HUES48 (cell line): ENCODE measurements around the gene ST6GALNAC3.

Experiments
- H3K27ac ChIP-seq: one replicate; pipeline ENCODE4 v1.7.0; 2013; ENCODE audit warnings: low read depth, low read length, inconsistent platforms
- H3K27me3 ChIP-seq: 2 replicates; pipeline ENCODE4 v1.6.1; 2013; ENCODE audit warnings: mild to moderate bottlenecking, low read length; ENCODE audit not compliant: control insufficient read depth, insufficient read depth
- H3K36me3 ChIP-seq: 2 replicates; pipeline ENCODE4 v1.6.1; 2013; ENCODE audit warnings: low read length; ENCODE audit not compliant: control insufficient read depth, insufficient read depth
- H3K4me1 ChIP-seq: 2 replicates; pipeline ENCODE4 v1.6.1; 2013; ENCODE audit warnings: mild to moderate bottlenecking, low read length; ENCODE audit not compliant: control insufficient read depth, insufficient read depth
- H3K4me3 ChIP-seq: 2 replicates; pipeline ENCODE4 v1.5.1; 2013; ENCODE audit warnings: mild to moderate bottlenecking, low read depth, low read length
- H3K9ac ChIP-seq: 2 replicates; pipeline ENCODE4 v1.6.1; 2013; ENCODE audit warnings: mild to moderate bottlenecking, low read depth, low read length, moderate library complexity
- H3K9me3 ChIP-seq: 2 replicates; pipeline ENCODE4 v1.6.1; 2013; ENCODE audit warnings: low read length; ENCODE audit not compliant: control insufficient read depth, insufficient read depth

The ST6GALNAC3 gene

DNA sequence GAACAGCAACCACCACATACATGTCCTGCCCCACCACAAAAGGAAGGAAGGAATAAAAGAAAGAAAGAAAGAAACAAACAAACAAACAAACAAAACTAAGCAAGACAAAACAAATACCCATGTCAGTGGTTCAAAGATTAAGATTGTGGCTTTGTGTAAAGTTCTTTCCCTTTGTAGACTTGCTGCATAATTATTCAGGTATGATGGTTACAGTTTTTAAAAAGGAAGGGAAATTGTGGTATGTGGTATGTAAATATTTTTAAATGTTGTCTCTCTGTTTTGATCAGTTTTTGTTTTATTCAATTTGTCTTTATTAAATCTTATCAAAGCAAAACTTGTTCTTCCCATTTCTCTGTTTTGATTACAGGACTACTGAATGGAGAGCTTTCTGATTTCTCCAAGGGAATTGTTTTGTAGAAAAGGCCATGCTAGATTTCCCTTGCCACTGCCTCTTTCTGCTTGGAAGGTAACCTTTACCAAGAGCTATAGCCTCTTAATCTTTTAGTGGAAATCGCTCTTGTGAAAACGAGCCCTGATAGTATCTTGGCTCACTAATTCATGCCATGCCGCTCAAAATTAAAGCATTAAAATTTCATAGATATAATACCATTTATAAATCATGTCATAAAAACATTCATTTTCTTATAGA, 502.5 kb downstream of the ST6GALNAC3 start:
- H3K27me3 ChIP-seq = no peaks in the 10 kb centered on the region
- no peak overlapping the region for H3K4me3 ChIP-seq
- no peaks in the 10 kb centered on the region for H3K36me3 ChIP-seq
- H3K27ac ChIP-seq = no peak overlapping the region
- H3K9ac ChIP-seq = no peak overlapping the region
- peaks cover 25% of the 10 kb centered on the region for H3K4me1 ChIP-seq
- H3K9me3 ChIP-seq = no peaks in the 10 kb centered on the region

DNA sequence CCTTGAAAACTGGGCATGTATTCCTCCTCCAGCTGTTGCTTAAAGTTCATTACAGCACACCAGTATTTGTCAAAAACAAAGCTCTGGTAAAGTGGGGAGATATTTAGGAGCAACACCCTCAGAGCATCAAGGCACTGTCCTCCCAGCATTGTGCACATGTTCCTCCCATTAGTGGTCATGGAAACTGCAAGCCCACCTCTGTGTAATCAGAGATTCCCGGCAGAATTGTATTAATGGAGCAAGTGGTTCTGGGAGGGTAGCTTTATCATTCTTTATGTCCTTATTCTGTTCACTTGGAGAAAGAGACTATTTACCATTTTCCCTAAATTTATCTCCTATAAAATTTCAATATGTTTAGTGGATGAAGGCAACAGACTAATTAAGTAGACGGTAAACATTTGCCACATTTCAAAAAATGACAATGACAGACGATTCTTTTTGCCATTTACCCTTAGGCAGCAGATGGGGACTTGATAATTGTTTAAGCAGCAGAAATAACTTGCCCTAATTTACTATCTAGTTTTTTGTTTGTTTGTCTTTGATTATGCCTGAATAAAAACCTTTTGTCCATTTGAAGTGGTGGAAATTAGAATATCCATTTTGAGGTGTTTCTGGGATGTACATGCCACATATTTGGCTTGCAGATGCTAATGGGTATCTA, 503.1 kb downstream of the ST6GALNAC3 start:
- H3K27me3 ChIP-seq = no peaks in the 10 kb centered on the region

GRCh38 chr1:76580206-76580605, 505.7 kb downstream of the ST6GALNAC3 start:
- H3K9me3 ChIP-seq = no peaks in the 10 kb centered on the region
- no peaks in the 10 kb centered on the region for H3K27me3 ChIP-seq
- H3K36me3 ChIP-seq = no peaks in the 10 kb centered on the region
- H3K27ac ChIP-seq = no peak overlapping the region
- peaks cover 46% of the 10 kb centered on the region for H3K4me1 ChIP-seq
- H3K9ac ChIP-seq = no peak overlapping the region
- H3K4me3 ChIP-seq = no peak overlapping the region

More for the DNA sequence above, 503.1 kb downstream of the ST6GALNAC3 start:
- H3K4me1 ChIP-seq = peaks cover 32% of the 10 kb centered on the region
- no peak overlapping the region for H3K4me3 ChIP-seq
- H3K36me3 ChIP-seq = no peaks in the 10 kb centered on the region
- H3K9ac ChIP-seq = no peak overlapping the region
- H3K27ac ChIP-seq = no peak overlapping the region
- no peaks in the 10 kb centered on the region for H3K9me3 ChIP-seq

DNA sequence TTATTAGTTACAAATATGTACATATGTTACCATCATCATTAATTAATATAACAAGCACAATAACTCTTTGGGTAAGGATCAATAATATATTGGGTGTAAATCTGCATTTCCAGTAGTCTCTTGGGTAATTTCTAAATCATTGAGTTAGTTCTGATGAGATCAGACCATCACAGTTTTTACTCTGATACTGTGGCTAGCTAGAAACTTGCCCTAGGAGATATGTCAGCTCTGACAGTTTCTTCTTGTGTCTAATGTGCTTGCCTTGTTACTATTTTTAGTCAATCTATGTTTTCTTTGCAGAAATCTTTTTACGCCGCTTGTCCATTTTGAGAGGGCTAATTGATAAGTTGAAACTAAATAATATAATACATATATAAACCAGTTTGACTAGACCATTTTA, 507.2 kb downstream of the ST6GALNAC3 start:
- Histone ChIP-seq H3K36me3 (no peaks in the 10 kb centered on the region), H3K4me3 (no peak overlapping the region), H3K9me3 (no peaks in the 10 kb centered on the region), H3K4me1 (peaks cover 45% of the 10 kb centered on the region), H3K27me3 (no peaks in the 10 kb centered on the region), H3K9ac (no peak overlapping the region), H3K27ac (no peak overlapping the region)

DNA sequence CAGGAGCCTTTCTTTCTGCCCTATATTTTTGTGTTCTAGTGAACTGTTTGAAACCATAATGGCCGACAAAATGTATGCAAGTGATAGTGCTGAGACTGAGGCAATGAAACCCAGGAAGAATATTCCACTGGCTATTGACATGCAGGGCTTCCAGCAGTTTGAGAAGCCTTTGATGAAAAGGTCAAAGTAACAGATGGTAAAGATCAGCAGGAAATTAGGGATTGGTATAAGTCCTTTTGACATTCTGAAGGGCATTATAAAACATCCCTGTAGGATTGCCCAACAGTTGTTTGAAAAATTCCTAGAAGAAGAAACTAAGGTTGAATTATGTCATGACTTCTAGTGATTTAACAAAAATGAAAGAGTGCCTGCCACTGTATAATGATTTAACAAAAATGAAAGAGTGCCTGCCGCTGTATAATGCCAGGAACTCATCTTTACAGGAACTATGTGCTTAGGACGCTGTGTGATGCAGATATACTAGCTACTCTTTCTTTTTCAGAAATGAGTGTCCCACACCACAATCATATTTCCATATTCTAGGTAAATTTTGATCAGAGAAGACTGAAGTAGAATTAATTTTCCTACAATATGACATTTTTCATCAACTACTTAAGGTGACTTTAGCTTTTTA, 508.8 kb downstream of the ST6GALNAC3 start:
- H3K4me3 ChIP-seq = no peak overlapping the region
- peak overlapping the region; percentile 81 for H3K27ac ChIP-seq
- no peaks in the 10 kb centered on the region for H3K27me3 ChIP-seq
- peaks cover 33% of the 10 kb centered on the region for H3K4me1 ChIP-seq
- no peaks in the 10 kb centered on the region for H3K9me3 ChIP-seq
- no peak overlapping the region for H3K9ac ChIP-seq
- no peaks in the 10 kb centered on the region for H3K36me3 ChIP-seq

- H3K27ac ChIP-seq = peak overlapping the region; percentile 81
- H3K9me3 ChIP-seq = no peaks in the 10 kb centered on the region
- peaks cover 33% of the 10 kb centered on the region for H3K4me1 ChIP-seq
- H3K27me3 ChIP-seq = no peaks in the 10 kb centered on the region
- no peaks in the 10 kb centered on the region for H3K36me3 ChIP-seq
- H3K4me3 ChIP-seq = no peak overlapping the region
- H3K9ac ChIP-seq = no peak overlapping the region
These were observed 509.4 kb downstream of the ST6GALNAC3 start for GRCh38 chr1:76583875-76584477.

DNA sequence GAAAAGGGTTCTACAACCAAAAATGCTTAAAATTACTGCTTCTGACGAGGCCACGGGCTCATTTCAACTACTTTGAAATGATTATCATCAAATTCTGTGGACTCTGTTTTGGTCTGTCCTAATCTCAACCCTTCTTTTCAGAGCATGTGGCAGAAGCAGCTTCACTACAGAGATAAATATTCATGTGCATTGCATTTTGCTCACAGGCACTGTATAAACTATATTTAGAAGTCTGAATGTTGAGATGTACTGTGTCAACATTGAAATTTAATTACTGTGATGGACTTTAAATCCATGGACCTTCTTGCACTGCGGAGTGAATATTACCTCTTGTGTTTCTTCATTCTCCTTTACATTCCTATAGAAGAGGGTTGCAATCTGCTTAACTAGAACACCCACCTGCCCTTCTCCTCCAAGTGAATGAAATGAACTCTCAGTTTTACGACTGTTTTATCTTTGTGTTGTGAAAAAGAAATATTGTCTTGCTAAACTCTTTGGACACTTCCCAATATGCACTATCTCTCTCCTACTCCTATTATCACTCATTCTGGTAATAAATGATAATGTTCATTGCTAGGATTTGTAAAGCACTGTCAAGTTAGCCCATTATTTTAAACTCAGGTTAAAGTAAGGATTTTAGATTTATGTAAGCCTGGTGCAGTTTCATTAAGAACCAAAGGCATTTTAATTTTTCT, 511.6 kb downstream of the ST6GALNAC3 start:
- Histone ChIP-seq H3K27ac (no peak overlapping the region), H3K4me3 (no peak overlapping the region), H3K4me1 (peaks cover 21% of the 10 kb centered on the region), H3K9ac (no peak overlapping the region), H3K27me3 (no peaks in the 10 kb centered on the region), H3K9me3 (no peaks in the 10 kb centered on the region), H3K36me3 (no peaks in the 10 kb centered on the region)

- Histone ChIP-seq H3K4me3 (no peak overlapping the region), H3K27ac (no peak overlapping the region), H3K36me3 (no peaks in the 10 kb centered on the region), H3K4me1 (peaks cover 18% of the 10 kb centered on the region), H3K27me3 (no peaks in the 10 kb centered on the region), H3K9ac (no peak overlapping the region), H3K9me3 (no peaks in the 10 kb centered on the region)
These were observed 512.7 kb downstream of the ST6GALNAC3 start for GRCh38 chr1:76587212-76587611.

GRCh38 chr1:76591461-76591860, 516.9 kb downstream of the ST6GALNAC3 start:
- no peaks in the 10 kb centered on the region for H3K4me1 ChIP-seq
- no peak overlapping the region for H3K27ac ChIP-seq
- no peak overlapping the region for H3K9ac ChIP-seq
- no peak overlapping the region for H3K4me3 ChIP-seq
- H3K27me3 ChIP-seq = no peaks in the 10 kb centered on the region
- no peaks in the 10 kb centered on the region for H3K36me3 ChIP-seq
- H3K9me3 ChIP-seq = peaks cover 14% of the 10 kb centered on the region; the same call in 1 of the 2 replicates

GRCh38 chr1:76591963-76592362, 517.4 kb downstream of the ST6GALNAC3 start:
- H3K9me3 ChIP-seq = peaks cover 14% of the 10 kb centered on the region; the same call in 1 of the 2 replicates

More at GRCh38 chr1:76591963-76592362, 517.4 kb downstream of the ST6GALNAC3 start:
- no peak overlapping the region for H3K4me3 ChIP-seq
- H3K36me3 ChIP-seq = no peaks in the 10 kb centered on the region
- no peaks in the 10 kb centered on the region for H3K4me1 ChIP-seq
- no peak overlapping the region for H3K27ac ChIP-seq
- no peaks in the 10 kb centered on the region for H3K27me3 ChIP-seq
- H3K9ac ChIP-seq = no peak overlapping the region
